HepG2 (cell line): ENCODE data around the gene PIK3CB. TPM values are rescaled to one million over a fixed set of nuclear protein-coding genes. Genes with fewer than 3 reads are reported as not detected.
A peak's percentile ranks its signal among the peaks of the same experiment; 100 is the strongest.

Source experiments
- BCL6 ChIP-seq: IDR thresholded peaks from 2 replicates; pipeline ENCODE4 v1.6.1; 2016; ENCODE audit warnings: missing genetic modification reagents, missing compliant biosample characterization
- CENPT ChIP-seq: sonication (generic); formaldehyde crosslinking; IDR thresholded peaks from 2 replicates; pipeline ENCODE4 v1.8.0; 2022; ENCODE audit warnings: low read depth, mild to moderate bottlenecking, moderate library complexity, missing genetic modification reagents
- ETV6 ChIP-seq: sonication (generic); formaldehyde crosslinking; conservative IDR thresholded peaks from 2 replicates; pipeline ENCODE4 v1.4.0; 2020; ENCODE audit warnings: missing genetic modification reagents
- FLYWCH1 ChIP-seq: sonication (generic); formaldehyde crosslinking; IDR thresholded peaks from 2 replicates; pipeline ENCODE4 v1.8.1; 2023; ENCODE audit warnings: mild to moderate bottlenecking, missing genetic modification reagents
- FUBP1 ChIP-seq: sonication (generic); formaldehyde crosslinking; IDR thresholded peaks from 2 replicates; pipeline ENCODE4 v1.5.1; 2020; ENCODE audit warnings: missing genetic modification reagents, mild to moderate bottlenecking, borderline replicate concordance
- GPBP1L1 ChIP-seq: sonication (generic); formaldehyde crosslinking; IDR thresholded peaks from 2 replicates; pipeline ENCODE4 v1.5.0; 2020; ENCODE audit warnings: mild to moderate bottlenecking, missing genetic modification reagents
- PRDM10 ChIP-seq: sonication (generic); formaldehyde crosslinking; IDR thresholded peaks from 2 replicates; pipeline ENCODE4 v1.4.0; 2020; ENCODE audit warnings: low read depth, missing genetic modification reagents
- SMAD9 ChIP-seq: sonication (generic); formaldehyde crosslinking; IDR thresholded peaks from 2 replicates; pipeline ENCODE4 v1.5.1; 2020; ENCODE audit warnings: mild to moderate bottlenecking, missing genetic modification reagents
- STAG1 ChIP-seq: sonication (generic); formaldehyde crosslinking; IDR thresholded peaks from 2 replicates; pipeline ENCODE4 v1.4.0; 2020; ENCODE audit warnings: missing genetic modification reagents
- STAT5B ChIP-seq: sonication (generic); formaldehyde crosslinking; IDR thresholded peaks from 2 replicates; pipeline ENCODE4 v1.4.0; 2020; ENCODE audit warnings: missing genetic modification reagents
- YEATS2 ChIP-seq: sonication (generic); formaldehyde crosslinking; IDR thresholded peaks from 2 replicates; pipeline ENCODE4 v1.4.0; 2020; ENCODE audit warnings: missing genetic modification reagents, borderline replicate concordance
- ZKSCAN5 ChIP-seq: sonication (generic); formaldehyde crosslinking; IDR thresholded peaks from 2 replicates; pipeline ENCODE4 v1.5.1; 2020; ENCODE audit warnings: mild to moderate bottlenecking, missing genetic modification reagents
- ZMAT5 ChIP-seq: sonication (generic); formaldehyde crosslinking; IDR thresholded peaks from 2 replicates; pipeline ENCODE4 v1.5.0; 2020; ENCODE audit warnings: mild to moderate bottlenecking, low read depth, missing genetic modification reagents, borderline replicate concordance
- ZNF12 ChIP-seq: sonication (generic); formaldehyde crosslinking; IDR thresholded peaks from 2 replicates; pipeline ENCODE4 v1.5.0; 2020; ENCODE audit warnings: missing genetic modification reagents
- ZNF567 ChIP-seq: sonication (generic); formaldehyde crosslinking; IDR thresholded peaks from 2 replicates; pipeline ENCODE4 v1.8.1; 2023; ENCODE audit warnings: mild to moderate bottlenecking, missing genetic modification reagents, borderline replicate concordance
- ZNF737 ChIP-seq: sonication (generic); formaldehyde crosslinking; IDR thresholded peaks from 2 replicates; pipeline ENCODE4 v1.5.0; 2020; ENCODE audit warnings: missing genetic modification reagents, mild to moderate bottlenecking, borderline replicate concordance
- ZNF883 ChIP-seq: sonication (generic); formaldehyde crosslinking; IDR thresholded peaks from 2 replicates; pipeline ENCODE4 v1.5.1; 2020; ENCODE audit warnings: mild to moderate bottlenecking, missing genetic modification reagents; ENCODE audit errors: not compliant biosample characterization
- ZXDC ChIP-seq: sonication (generic); formaldehyde crosslinking; IDR thresholded peaks from 2 replicates; pipeline ENCODE4 v1.5.0; 2020; ENCODE audit warnings: mild to moderate bottlenecking, missing genetic modification reagents
- ZZZ3 ChIP-seq: sonication (generic); formaldehyde crosslinking; IDR thresholded peaks from 2 replicates; pipeline ENCODE4 v1.4.0; 2020; ENCODE audit warnings: missing genetic modification reagents, mild to moderate bottlenecking, borderline replicate concordance
- polyA plus RNA-seq, 8 experiments: library from polyadenylated mRNA; depleted of rRNA in 3 of 8; stranded (reverse) in 7 of 8; unstranded in 1 of 8; fragments of >200 nt; fragmentation: Illumina TruSeq in 4 of 8; extraction: Trizol in 4 of 8; gene quantifications; 2 replicates each; pipeline versions ENCODE4 v1.2.1 to v1.2.3, GENCODE V29; 2011 to 2016; ENCODE audit warnings: low read depth in 4 of 8, missing spikeins in 1 of 8, mixed read lengths in 1 of 8; ENCODE audit not compliant: insufficient read depth in 1 of 8
- total RNA-seq, 5 experiments: library from RNA; depleted of rRNA; stranded (reverse); fragments of >200 nt; fragmentation: Illumina TruSeq; extraction: Trizol; gene quantifications; 2 replicates each; pipeline ENCODE4 v1.2.3, GENCODE V29; 2016; ENCODE audit warnings: low read depth in 1 of 5

Gene PIK3CB
- total and polyA plus RNA-seq, 2 of the 13 experiments (the other 11 are each of a cell fraction or from before 2014, with no cell fraction given), result 6.6 to 18.7 TPM

- TF ChIP-seq ZXDC (CRISPR knock-in tag), result peak; percentile 78; the same call in 1 of the 2 replicates
- TF ChIP-seq ZNF12 (CRISPR knock-in tag), result peak; percentile 90
- peak; percentile 66; the same call in 1 of the 2 replicates for TF ChIP-seq YEATS2
- TF ChIP-seq GPBP1L1 (CRISPR knock-in tag), result no peak
- peak; percentile 76 for TF ChIP-seq BCL6 (CRISPR knock-in tag)
- no peak for TF ChIP-seq FUBP1 (CRISPR knock-in tag)
- TF ChIP-seq ZNF567, result peak; percentile 78; the same call in 1 of the 2 replicates
- no peak for TF ChIP-seq ZKSCAN5 (CRISPR knock-in tag)
- no peak for TF ChIP-seq ZZZ3 (CRISPR knock-in tag)
- no peak for TF ChIP-seq FLYWCH1 (CRISPR knock-in tag)
- no peak for TF ChIP-seq ETV6
- TF ChIP-seq ZMAT5 (CRISPR knock-in tag), result no peak
- TF ChIP-seq ZNF737, result no peak
- no peak for TF ChIP-seq SMAD9 (CRISPR knock-in tag)
- no peak for TF ChIP-seq CENPT (CRISPR knock-in tag)
- TF ChIP-seq ZNF883 (CRISPR knock-in tag), result peak; percentile 31
- TF ChIP-seq STAT5B (CRISPR knock-in tag), result no peak
- TF ChIP-seq PRDM10 (CRISPR knock-in tag), result peak; percentile 75
- TF ChIP-seq STAG1 (CRISPR knock-in tag), result peak; percentile 40
Measured at GRCh38 chr3:138862924-138863775, 28.4 kb upstream of the PIK3CB start (continued).
